Measurements from ENCODE around the gene COL4A6. TPM values are rescaled to one million over a fixed set of nuclear protein-coding genes. Genes with fewer than 3 reads are reported as not detected.

Gene COL4A6
- total RNA-seq, 1 donor from 2014 or later, result 1.8 TPM

DNA sequence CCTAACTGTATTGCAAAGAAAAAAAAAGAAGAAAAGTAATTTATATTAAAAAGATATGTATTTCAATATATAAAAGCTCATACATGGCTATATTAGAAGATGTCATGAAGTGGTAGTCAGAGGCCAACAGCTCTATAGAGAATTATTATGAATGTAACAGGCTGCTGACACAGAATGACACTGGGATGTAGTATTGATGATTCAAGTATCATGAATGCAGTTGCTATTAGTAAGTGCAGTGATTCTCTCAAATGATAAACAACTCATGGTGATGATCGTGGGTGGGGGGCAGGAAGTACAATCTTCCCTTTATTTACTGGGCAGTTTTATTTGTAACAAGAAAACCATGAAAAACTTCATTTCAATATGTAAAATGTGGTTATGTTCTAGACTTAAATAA is 124.6 kb downstream of the COL4A6 start:
- Histone ChIP-seq H3K36me3 (ENCODE audit: control insufficient read depth, insufficient read depth, low read length) (no peaks in the 10 kb centered on the region), H3K4me3 (ENCODE audit: low read depth, low read length) (no peak overlapping the region), H3K27me3 (ENCODE audit: control insufficient read depth, insufficient read depth, low read length) (no peaks in the 10 kb centered on the region)
- TF ChIP-seq, protein P1, sequence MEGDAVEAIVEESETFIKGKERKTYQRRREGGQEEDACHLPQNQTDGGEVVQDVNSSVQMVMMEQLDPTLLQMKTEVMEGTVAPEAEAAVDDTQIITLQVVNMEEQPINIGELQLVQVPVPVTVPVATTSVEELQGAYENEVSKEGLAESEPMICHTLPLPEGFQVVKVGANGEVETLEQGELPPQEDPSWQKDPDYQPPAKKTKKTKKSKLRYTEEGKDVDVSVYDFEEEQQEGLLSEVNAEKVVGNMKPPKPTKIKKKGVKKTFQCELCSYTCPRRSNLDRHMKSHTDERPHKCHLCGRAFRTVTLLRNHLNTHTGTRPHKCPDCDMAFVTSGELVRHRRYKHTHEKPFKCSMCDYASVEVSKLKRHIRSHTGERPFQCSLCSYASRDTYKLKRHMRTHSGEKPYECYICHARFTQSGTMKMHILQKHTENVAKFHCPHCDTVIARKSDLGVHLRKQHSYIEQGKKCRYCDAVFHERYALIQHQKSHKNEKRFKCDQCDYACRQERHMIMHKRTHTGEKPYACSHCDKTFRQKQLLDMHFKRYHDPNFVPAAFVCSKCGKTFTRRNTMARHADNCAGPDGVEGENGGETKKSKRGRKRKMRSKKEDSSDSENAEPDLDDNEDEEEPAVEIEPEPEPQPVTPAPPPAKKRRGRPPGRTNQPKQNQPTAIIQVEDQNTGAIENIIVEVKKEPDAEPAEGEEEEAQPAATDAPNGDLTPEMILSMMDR (IDR thresholded peaks at IDR 0.05; ENCODE audit: insufficient read depth, low read length, poor library complexity, severe bottlenecking), result no peak
- DNase-seq (ENCODE audit: low read depth), result no peak

DNA sequence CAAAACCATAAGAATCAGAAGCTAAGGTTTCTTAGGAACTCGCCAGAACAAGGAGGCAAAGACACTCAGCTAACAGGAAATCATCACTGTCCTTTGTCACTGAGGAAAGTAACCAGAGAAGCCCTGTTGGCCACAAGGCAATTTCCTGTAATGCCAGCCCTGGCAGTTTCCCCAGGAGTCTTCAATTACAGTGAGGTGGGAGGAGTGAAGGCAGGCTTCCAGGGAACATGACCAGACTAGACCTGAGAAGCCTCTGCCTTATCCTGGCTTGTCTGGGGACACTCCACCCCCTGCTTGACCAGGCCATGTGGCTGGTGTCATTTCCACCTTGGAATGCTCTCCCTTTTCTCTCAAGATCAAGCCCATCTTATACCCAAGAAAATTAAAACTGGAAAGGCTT is 125.3 kb downstream of the COL4A6 start:
- Histone ChIP-seq H3K27me3 (ENCODE audit: control insufficient read depth, insufficient read depth, low read length) (no peaks in the 10 kb centered on the region), H3K4me3 (ENCODE audit: low read depth, low read length) (no peak overlapping the region), H3K36me3 (ENCODE audit: control insufficient read depth, insufficient read depth, low read length) (no peaks in the 10 kb centered on the region)
- DNase-seq (ENCODE audit: low read depth), result no peak
- TF ChIP-seq, protein P1 (IDR thresholded peaks at IDR 0.05; ENCODE audit: insufficient read depth, low read length, poor library complexity, severe bottlenecking), result no peak

DNA sequence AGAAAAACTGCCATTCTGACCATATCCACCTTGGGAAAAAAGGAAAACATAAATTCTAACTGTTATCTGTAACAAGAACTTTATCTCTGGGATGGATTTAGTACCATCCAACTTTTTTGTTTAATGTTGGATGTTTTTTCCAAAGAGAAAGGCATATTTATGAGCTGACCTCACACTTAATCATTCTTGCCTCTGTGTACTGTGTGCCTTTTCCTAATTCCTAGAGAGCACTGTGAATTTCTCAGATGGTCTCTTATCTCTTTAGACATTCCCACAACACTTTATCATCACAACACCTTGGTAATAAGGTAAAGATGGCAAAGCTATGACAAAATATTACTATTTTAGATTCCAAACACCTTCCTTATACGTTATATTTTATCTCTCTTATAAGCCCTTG is 126.2 kb downstream of the COL4A6 start:
- TF ChIP-seq, protein P1 (IDR thresholded peaks at IDR 0.05; ENCODE audit: insufficient read depth, low read length, poor library complexity, severe bottlenecking), result no peak
- no peak for DNase-seq (ENCODE audit: low read depth)
- Histone ChIP-seq H3K36me3 (ENCODE audit: control insufficient read depth, insufficient read depth, low read length) (no peaks in the 10 kb centered on the region), H3K27me3 (ENCODE audit: control insufficient read depth, insufficient read depth, low read length) (no peaks in the 10 kb centered on the region), H3K4me3 (ENCODE audit: low read depth, low read length) (no peak overlapping the region)

DNA sequence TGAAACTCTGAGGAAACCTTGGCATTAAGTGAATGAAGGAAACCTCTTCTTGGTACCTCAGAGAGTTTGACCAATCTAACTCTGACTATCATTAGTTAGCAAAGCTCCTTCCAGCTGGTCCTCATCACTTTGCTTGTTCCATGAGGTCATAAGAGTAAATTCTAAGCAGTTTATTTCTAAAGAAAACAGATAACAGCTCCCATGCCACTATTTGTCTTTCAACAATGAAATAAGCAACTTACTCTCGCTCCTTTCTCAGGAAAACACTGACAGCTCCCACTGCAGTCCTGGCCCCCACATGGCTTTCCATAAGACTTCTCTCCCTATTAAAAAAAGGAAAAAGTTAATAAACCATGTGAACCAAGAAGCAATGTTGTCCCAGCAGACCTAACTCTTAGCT is 127.7 kb downstream of the COL4A6 start:
- no peaks in the 10 kb centered on the region for H3K27me3 ChIP-seq (ENCODE audit: control insufficient read depth, insufficient read depth, low read length)
- TF ChIP-seq, protein P1 (IDR thresholded peaks at IDR 0.05; ENCODE audit: insufficient read depth, low read length, poor library complexity, severe bottlenecking), result no peak
- DNase-seq (ENCODE audit: low read depth), result no peak
- no peaks in the 10 kb centered on the region for H3K36me3 ChIP-seq (ENCODE audit: control insufficient read depth, insufficient read depth, low read length)
- no peak overlapping the region for H3K4me3 ChIP-seq (ENCODE audit: low read depth, low read length)

DNA sequence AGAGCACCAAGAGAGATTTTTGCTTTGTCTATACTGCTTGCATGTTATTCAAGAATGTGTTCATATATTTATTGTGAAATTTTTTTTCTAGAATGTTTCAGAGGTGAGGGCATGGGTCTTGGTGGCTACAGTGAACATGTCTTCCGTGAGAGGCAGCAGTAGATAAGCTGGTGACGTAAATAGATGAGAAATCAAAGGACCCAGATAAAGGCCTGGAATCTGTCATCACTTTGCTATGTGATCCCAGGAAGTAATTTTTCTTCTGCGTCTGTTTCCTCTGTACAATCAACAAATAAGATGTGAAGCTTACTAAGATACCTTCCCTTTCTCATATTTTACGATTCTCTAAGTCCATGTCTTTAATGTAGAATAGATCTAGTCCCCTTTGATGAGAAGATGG is 129.1 kb downstream of the COL4A6 start:
- no peak for DNase-seq (ENCODE audit: low read depth)
- peaks cover 3% of the 10 kb centered on the region for H3K27me3 ChIP-seq (ENCODE audit: control insufficient read depth, insufficient read depth, low read length)
- no peaks in the 10 kb centered on the region for H3K36me3 ChIP-seq (ENCODE audit: control insufficient read depth, insufficient read depth, low read length)
- H3K4me3 ChIP-seq (ENCODE audit: low read depth, low read length), result no peak overlapping the region
- TF ChIP-seq, protein P1 (IDR thresholded peaks at IDR 0.05; ENCODE audit: insufficient read depth, low read length, poor library complexity, severe bottlenecking), result no peak
